ENCODE results near the gene LINC01488. TPM values are rescaled to one million over a fixed set of nuclear protein-coding genes. Genes with fewer than 3 reads are reported as not detected.

LINC01488 gene
- total and polyA plus RNA-seq, 2 donors (not counting 1 experiment from before 2014, with no cell fraction given) = not detected

DNA sequence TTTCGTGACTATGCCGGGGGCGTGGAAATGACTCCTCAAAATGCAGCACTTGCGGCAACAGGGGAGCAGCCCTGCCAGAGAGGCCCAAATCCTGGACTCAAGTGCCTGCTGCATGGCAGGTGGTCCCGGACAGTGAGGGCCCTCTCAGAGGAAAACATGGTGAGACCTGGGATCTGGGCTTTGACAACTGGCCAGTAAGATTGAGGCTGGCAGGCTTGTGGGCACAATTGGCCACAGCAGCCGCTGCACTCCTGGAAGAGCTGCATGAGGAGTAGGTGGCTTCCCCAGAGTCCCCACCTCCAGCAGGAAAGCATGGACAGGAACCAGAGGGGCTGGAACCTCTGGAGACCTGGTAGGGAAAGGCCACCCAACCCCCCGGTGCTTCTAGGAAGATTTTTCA, 13.4 kb downstream of the LINC01488 start:
- H3K9ac ChIP-seq (ENCODE audit: low read length) = no peak overlapping the region
- Mint-ChIP-seq H3K27ac (no peak overlapping the region), H3K4me1 (no peaks in the 10 kb centered on the region), H3K27me3 (peaks cover 9% of the 10 kb centered on the region), H3K4me3 (no peak overlapping the region), H3K9me3 (ENCODE audit: insufficient read depth) (no peaks in the 10 kb centered on the region)
- TF ChIP-seq, protein P1, sequence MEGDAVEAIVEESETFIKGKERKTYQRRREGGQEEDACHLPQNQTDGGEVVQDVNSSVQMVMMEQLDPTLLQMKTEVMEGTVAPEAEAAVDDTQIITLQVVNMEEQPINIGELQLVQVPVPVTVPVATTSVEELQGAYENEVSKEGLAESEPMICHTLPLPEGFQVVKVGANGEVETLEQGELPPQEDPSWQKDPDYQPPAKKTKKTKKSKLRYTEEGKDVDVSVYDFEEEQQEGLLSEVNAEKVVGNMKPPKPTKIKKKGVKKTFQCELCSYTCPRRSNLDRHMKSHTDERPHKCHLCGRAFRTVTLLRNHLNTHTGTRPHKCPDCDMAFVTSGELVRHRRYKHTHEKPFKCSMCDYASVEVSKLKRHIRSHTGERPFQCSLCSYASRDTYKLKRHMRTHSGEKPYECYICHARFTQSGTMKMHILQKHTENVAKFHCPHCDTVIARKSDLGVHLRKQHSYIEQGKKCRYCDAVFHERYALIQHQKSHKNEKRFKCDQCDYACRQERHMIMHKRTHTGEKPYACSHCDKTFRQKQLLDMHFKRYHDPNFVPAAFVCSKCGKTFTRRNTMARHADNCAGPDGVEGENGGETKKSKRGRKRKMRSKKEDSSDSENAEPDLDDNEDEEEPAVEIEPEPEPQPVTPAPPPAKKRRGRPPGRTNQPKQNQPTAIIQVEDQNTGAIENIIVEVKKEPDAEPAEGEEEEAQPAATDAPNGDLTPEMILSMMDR (IDR thresholded peaks at IDR 0.05) = no peak
- no peaks in the 10 kb centered on the region for H3K79me2 ChIP-seq (ENCODE audit: control insufficient read depth, insufficient read depth, low read length)
- ChIA-PET POLR2A (no interaction called here), CTCF (no interaction called here)
- H3K4me1 ChIP-seq (ENCODE audit: control insufficient read depth in 2 of 2, insufficient read depth in 2 of 2, low read length in 2 of 2) = no peaks in the 10 kb centered on the region
- ATAC-seq (ENCODE audit: low read depth) = no peak
- H3K4me3 ChIP-seq (ENCODE audit: control extremely low read depth in 1 of 5, extremely low read depth in 1 of 5, insufficient read depth in 1 of 5, low read depth in 2 of 5, low read length in 4 of 5) = no peak overlapping the region
- intact Hi-C loops (cut with micrococcal nuclease) = no loop called here
- H3K36me3 ChIP-seq (replicated peaks in 1 of 2; ENCODE audit: control extremely low read depth in 1 of 2, control insufficient read depth in 1 of 2, extremely low read depth in 1 of 2, insufficient read depth in 2 of 2, low read length in 1 of 2) = no peaks in the 10 kb centered on the region
- 90% methylated on average over 6 of the region's 7 CpGs for WGBS (ENCODE audit: insufficient coverage)
- DNase-seq = no peak
- H3K9me3 ChIP-seq (ENCODE audit: control extremely low read depth in 1 of 3, control insufficient read depth in 2 of 3, insufficient read depth in 1 of 3, low read length in 2 of 3) = no peaks in the 10 kb centered on the region
- H4K20me1 ChIP-seq (ENCODE audit: control insufficient read depth, insufficient read depth, low read length, poor library complexity, severe bottlenecking) = no peaks in the 10 kb centered on the region
- H2AFZ ChIP-seq (ENCODE audit: insufficient read depth, low read depth, low read length, poor library complexity, severe bottlenecking) = no peak overlapping the region
- no peak overlapping the region for H3K4me2 ChIP-seq (replicated peaks; ENCODE audit: low read depth, low read length, poor library complexity, severe bottlenecking)
- no peak overlapping the region for H3K27ac ChIP-seq (ENCODE audit: low read length in 2 of 2)
- H3K27me3 ChIP-seq (replicated peaks in 1 of 4; ENCODE audit: control extremely low read depth in 1 of 4, control insufficient read depth in 3 of 4, insufficient read depth in 4 of 4, low read length in 3 of 4) = no peaks in the 10 kb centered on the region

DNA sequence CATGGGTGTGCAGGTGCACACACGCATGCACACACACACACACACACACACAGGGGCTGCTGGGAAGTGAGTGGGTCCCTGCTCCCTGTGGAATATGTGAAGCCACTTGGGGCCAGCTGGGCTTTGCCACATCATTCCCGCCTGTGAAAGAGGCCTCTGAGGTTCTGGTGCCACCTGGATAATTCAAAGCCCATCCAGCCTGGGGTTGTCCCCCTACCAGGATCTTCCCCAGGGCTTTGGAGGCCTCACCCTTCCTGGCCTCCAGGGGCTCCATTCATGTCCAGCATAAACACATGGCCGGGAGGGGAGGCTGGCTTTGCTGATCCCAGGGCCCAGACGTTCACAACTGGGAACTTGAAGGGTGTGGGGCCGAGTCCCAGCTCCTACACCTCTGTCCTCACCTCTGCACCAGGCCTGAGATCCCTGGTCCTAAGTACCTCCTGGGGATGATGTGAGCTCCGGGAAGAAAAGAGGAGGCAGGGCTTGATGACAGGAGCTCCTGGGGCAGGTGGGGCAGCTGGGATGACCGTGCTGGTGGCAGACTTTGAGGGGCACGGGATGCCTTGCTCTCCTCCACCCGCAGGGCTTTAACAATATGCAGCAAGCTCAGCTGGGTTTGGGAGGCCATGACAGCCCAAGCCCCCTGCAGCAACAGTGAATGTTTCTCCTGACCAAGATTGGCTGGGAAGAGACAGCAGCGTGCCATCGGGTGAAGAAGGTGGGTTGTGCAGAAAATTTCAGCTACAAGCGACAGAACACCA, 14.2 kb downstream of the LINC01488 start:
- Histone ChIP-seq H3K27ac (ENCODE audit: low read length in 2 of 2) (no peak overlapping the region), H3K9me3 (ENCODE audit: control extremely low read depth in 1 of 3, control insufficient read depth in 2 of 3, insufficient read depth in 1 of 3, low read length in 2 of 3) (no peaks in the 10 kb centered on the region), H3K79me2 (ENCODE audit: control insufficient read depth, insufficient read depth, low read length) (no peaks in the 10 kb centered on the region), H3K4me2 (replicated peaks; ENCODE audit: low read depth, low read length, poor library complexity, severe bottlenecking) (no peak overlapping the region), H3K27me3 (replicated peaks in 1 of 4; ENCODE audit: control extremely low read depth in 1 of 4, control insufficient read depth in 3 of 4, insufficient read depth in 4 of 4, low read length in 3 of 4) (no peaks in the 10 kb centered on the region), H3K36me3 (replicated peaks in 1 of 2; ENCODE audit: control extremely low read depth in 1 of 2, control insufficient read depth in 1 of 2, extremely low read depth in 1 of 2, insufficient read depth in 2 of 2, low read length in 1 of 2) (no peaks in the 10 kb centered on the region), H3K4me3 (ENCODE audit: control extremely low read depth in 1 of 5, extremely low read depth in 1 of 5, insufficient read depth in 1 of 5, low read depth in 2 of 5, low read length in 4 of 5) (no peak overlapping the region), H2AFZ (ENCODE audit: insufficient read depth, low read depth, low read length, poor library complexity, severe bottlenecking) (no peak overlapping the region), H4K20me1 (ENCODE audit: control insufficient read depth, insufficient read depth, low read length, poor library complexity, severe bottlenecking) (no peaks in the 10 kb centered on the region), H3K9ac (ENCODE audit: low read length) (no peak overlapping the region), H3K4me1 (ENCODE audit: control insufficient read depth in 2 of 2, insufficient read depth in 2 of 2, low read length in 2 of 2) (no peaks in the 10 kb centered on the region)
- TF ChIP-seq, protein P1 (IDR thresholded peaks at IDR 0.05) = no peak
- no peak for TF ChIP-seq EZH2 (IDR thresholded peaks at IDR 0.05; ENCODE audit: borderline replicate concordance, insufficient read depth, low read depth, low read length, poor library complexity, severe bottlenecking)
- WGBS (ENCODE audit: insufficient coverage) = 85% methylated on average over 11 of the region's 12 CpGs
- Mint-ChIP-seq H3K9me3 (ENCODE audit: insufficient read depth) (no peaks in the 10 kb centered on the region), H3K4me1 (no peaks in the 10 kb centered on the region), H3K27me3 (peaks cover 9% of the 10 kb centered on the region), H3K4me3 (no peak overlapping the region), H3K27ac (no peak overlapping the region)
- DNase-seq (no peak), ATAC-seq (ENCODE audit: low read depth) (no peak)
- CTCF ChIA-PET = no interaction called here
- intact Hi-C loops (cut with micrococcal nuclease) = no loop called here
- POLR2A ChIA-PET = no interaction called here

Data from B cell (primary cell).